Glomerular visceral epithelial cell (primary cell): ENCODE results near the gene ANGPTL7.

ENCODE experiments used
- DNase-seq: peaks from one replicate; pipeline ENCODE4 v3.0.0-alpha.2; 2016; ENCODE audit errors: extremely low spot score

Gene ANGPTL7

GRCh38 chr1:11204396-11205190, 15.4 kb downstream of the ANGPTL7 start:
- DNase-seq = no peak

- no peak for DNase-seq
These were observed 18.9 kb downstream of the ANGPTL7 start for GRCh38 chr1:11207898-11208611.

DNA sequence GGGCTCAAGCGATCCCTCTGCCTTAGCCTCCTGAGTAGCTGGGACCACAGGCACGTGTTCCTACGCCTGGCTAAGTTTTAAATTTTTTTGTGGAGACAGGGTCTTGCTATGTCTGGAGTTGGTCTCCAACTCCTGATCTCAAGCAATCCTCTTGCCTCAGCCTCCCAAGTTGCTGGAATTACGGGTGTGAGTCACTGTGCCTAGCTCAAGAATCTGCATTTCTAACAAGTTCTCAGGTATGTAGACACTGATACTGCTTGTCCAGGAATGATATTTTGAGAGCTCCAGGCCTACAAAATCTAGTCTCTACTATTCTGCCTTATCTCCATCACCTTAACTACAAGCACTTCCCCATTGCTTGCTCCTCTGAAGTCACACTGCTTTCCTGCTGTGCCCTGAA, 22.3 kb downstream of the ANGPTL7 start:
- DNase-seq = no peak

DNA sequence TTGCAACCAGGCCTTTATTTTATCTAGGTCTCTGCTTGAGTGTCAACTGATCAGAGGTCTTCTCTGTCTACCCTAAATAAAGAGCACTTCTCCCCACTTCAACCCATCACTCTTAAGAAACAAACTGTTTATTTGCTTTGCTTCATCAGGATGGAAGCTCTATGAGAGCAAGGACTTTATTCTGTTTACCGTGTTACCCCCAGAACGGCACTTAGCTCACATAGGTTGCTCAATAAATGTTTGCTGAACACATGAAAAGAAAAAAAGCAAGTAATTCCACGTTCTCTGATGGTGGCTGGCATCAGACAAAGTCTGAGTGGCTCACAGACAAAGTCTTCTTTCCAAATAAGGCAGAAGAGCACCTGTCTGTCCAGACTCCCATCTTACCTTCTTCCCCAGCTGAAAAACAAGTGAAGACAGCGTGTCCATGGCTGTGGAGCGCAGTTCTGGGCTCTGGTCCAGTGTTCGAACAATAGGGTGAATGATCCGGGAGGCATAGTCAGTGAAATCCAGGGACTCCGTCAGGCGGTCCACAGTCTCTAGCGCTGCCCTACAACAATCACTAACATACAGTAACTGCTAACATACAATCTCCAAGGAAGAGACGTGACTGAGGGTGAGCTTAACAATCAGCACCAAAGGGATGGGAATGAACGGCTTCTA, 22.9 kb downstream of the ANGPTL7 start:
- DNase-seq = no peak

- DNase-seq = no peak
These were observed 25.7 kb downstream of the ANGPTL7 start for GRCh38 chr1:11214698-11215380.

DNA sequence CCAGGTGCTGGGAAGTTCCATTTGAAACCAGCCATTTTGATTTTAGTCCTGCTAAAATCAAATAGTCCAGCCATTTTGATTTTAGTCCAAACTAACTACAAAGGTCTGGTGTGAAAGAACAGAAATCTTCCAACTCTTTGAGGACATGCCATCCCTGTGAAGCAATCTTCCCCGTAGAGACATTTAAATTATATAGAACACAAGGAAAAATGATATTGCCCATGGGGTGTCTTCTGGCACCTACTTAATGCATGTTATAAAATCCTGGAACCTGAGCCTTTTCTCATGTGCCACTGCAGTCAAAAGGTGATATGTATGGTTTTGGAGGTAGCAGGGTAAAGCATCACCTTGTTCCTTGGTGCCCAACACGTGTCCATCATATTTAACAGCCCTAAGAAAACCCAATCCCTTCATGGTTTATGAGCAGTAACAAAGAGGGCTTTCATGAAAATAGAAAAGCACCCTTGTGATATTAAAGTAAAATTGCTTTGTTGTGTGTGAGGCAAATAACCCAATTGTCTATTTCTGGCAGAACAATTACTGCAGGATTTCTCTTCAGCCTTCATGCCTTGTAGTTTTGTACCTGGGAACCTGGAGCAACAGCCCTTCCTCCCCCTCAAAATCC, 26.3 kb downstream of the ANGPTL7 start:
- no peak for DNase-seq

DNA sequence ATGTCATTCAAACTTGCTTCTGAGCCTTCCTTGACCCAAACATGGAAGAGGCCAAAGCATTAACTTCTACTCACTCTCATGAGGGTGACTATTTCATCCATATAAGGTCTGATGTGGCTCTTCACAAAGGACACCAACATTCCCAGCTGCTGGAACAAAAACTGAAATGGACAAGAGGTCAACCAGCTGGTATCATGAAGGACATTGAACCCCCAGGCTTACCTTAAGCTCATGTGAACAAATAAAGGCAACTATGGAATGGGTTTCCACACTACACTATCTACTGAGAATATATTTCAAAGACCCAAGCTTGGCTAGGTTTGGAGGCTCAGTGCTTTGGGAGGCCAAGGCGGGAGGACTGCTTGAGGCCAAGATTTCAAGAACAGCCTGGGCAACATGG, 26.9 kb downstream of the ANGPTL7 start:
- no peak for DNase-seq

DNA sequence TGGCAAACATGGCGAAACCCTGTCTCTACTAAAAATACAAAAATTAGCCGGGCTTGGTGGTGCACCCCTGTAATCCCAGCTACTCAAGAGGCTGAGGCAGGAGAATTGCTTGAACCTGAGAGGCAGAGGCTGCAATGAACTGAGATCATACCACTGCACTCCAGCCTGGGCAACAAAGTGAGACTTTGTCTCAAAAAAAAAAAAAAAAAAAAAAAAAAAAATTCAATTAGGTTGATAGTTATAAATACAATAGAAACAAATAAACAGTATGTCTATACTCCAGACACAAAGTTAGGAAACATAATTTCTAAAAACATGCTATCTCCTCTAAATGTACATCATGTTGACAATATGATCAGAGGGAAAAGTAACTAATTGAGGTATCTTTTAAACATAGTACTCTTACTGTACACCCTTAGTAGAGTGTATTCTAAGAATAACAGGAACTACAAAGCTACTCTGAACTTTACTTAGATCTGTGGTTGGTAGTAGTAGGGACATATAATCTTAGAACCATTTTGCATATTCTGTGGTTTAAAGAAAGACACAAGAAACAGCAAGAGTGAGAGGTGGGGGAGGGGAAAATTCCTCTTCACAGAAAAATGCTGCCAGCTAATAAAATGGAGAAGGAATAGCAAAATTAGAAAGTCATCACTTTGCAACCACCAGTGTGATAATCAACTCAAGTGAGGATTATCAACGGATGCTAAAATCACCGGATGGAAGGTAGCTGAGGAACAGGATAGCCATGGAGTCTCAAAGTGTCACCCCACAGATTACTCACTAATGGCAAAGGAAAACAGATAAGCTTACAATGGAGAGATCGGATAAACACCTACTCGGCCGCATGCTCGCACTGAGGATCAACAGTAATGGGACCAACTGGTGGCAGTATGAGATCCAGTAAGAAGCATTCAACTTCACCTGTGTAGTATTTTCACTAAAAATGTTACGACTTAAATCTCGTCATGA, 38.2 kb downstream of the ANGPTL7 start:
- no peak for DNase-seq

- no peak for DNase-seq
These were observed 40.0 kb downstream of the ANGPTL7 start for GRCh38 chr1:11229203-11229602.

- DNase-seq = no peak
These were observed 44.1 kb downstream of the ANGPTL7 start for GRCh38 chr1:11233208-11233607.

DNA sequence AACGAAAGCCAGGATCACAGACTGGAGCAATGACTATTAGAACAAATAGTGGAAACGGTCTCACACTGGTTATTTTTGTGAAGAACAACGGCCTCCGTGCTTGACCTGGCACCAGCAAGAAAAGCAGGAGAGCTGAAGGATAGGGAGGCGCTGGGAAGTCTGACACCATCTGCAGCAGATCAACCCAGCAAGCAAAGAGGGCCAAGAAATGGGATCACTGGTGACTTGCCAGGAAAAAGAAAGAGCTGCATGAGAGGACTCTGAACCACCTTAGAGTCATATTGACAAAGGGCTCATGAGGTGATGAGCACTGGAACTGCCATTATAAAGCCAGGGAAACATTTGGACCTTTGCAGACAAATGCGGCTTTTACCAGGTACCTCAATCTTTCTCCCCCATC, 48.2 kb downstream of the ANGPTL7 start:
- DNase-seq = no peak

DNA sequence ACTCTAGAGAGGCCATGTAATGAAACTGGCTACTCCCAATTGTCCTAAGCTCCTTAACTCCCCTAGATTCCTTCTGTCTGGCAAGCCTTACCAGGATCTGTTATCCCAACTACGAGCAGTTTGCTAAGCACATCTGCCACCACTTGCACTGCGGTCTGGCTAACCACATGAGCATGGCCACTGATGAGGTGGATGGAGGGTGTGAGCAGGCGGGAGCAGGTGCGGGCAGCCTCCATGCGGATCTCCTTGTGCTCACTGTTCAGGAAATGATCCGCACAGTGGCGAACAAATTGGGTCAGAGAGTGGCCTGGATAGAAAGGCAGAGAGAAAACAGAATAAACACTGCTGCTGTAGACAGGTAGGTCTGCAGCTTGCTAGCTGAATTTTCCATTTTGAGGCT, 49.2 kb downstream of the ANGPTL7 start:
- DNase-seq = no peak

DNA sequence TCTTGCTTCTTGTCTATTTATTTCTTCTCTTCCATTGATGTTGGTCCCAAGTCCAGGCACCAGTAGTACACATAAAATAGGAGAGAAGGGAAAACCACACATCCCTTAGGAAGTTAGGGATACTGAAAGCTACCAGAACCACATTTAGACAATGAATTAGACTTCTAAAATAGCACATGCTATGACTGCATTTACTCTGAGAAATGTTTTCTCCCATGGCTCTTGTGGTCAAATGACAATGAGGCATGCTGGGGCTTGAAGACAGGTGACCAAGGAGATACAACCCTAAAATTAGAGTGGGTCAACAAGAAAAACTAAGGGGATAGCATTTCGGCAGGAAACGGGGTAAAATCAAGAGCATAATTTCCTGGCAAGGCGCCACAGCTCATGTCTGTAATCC, 56.1 kb downstream of the ANGPTL7 start:
- no peak for DNase-seq
